Osteoblast (primary cell): Measurements from ENCODE around the gene SFRP2. TPM values are rescaled to one million over a fixed set of nuclear protein-coding genes. Genes with fewer than 3 reads are reported as not detected.
A peak's percentile ranks its signal among the peaks of the same experiment; 100 is the strongest.

Experiments used
- DNase-seq: peaks from one replicate; pipeline ENCODE4 v3.0.0; 2011; ENCODE audit warnings: low spot score, mixed read lengths; ENCODE audit not compliant: insufficient read length; ENCODE audit errors: missing footprints
- H2AFZ ChIP-seq: 2 replicates; pipeline ENCODE4 v1.6.0; 2011; ENCODE audit warnings: mild to moderate bottlenecking, low read length
- H3K27ac ChIP-seq: 2 replicates; pipeline ENCODE4 v1.5.1; 2011; ENCODE audit warnings: mild to moderate bottlenecking, low read depth, low read length, moderate library complexity
- H3K27me3 ChIP-seq: 2 replicates; pipeline ENCODE4 v1.6.0; 2012; ENCODE audit warnings: mild to moderate bottlenecking, control low read depth, inconsistent platforms, low read length, moderate library complexity; ENCODE audit not compliant: insufficient read depth
- H3K36me3 ChIP-seq: 2 replicates; pipeline ENCODE4 v1.5.1; 2011; ENCODE audit warnings: mild to moderate bottlenecking, low read length, control low read depth, moderate library complexity; ENCODE audit not compliant: insufficient read depth
- H3K4me1 ChIP-seq: 2 replicates; pipeline ENCODE4 v1.5.1; 2011; ENCODE audit warnings: mild to moderate bottlenecking, low read length, control low read depth, moderate library complexity; ENCODE audit not compliant: insufficient read depth
- H3K4me2 ChIP-seq: 2 replicates; pipeline ENCODE4 v1.6.0; 2011; ENCODE audit warnings: mild to moderate bottlenecking, low read length; ENCODE audit not compliant: insufficient read depth
- H3K4me3 ChIP-seq: fragments of 200-600 bp; sonication (generic); 3 replicates; pipeline ENCODE4 v1.5.1; 2012; ENCODE audit warnings: mild to moderate bottlenecking, low read length, inconsistent platforms; ENCODE audit not compliant: insufficient read depth
- H3K79me2 ChIP-seq: 2 replicates; pipeline ENCODE4 v1.6.0; 2012; ENCODE audit warnings: mild to moderate bottlenecking, low read length, control low read depth, inconsistent platforms; ENCODE audit not compliant: insufficient read depth
- H3K9me3 ChIP-seq: 2 replicates; pipeline ENCODE4 v1.5.1; 2011; ENCODE audit warnings: low read depth, low read length, control low read depth
- H4K20me1 ChIP-seq: 2 replicates; pipeline ENCODE4 v1.6.0; 2012; ENCODE audit warnings: mild to moderate bottlenecking, low read length, control low read depth; ENCODE audit not compliant: insufficient read depth
- total RNA-seq: library from RNA; depleted of rRNA; stranded (reverse); fragments of >200 nt; gene quantifications from 2 replicates; pipeline ENCODE4 v1.2.3, GENCODE V29; 2012
- TF ChIP-seq, protein P1 (sequence below): IDR thresholded peaks from 2 replicates; pipeline ENCODE4 v1.5.1; 2011; ENCODE audit warnings: mild to moderate bottlenecking, low read depth, low read length, moderate library complexity; ENCODE audit errors: extremely low read depth

SFRP2 gene, protein sequence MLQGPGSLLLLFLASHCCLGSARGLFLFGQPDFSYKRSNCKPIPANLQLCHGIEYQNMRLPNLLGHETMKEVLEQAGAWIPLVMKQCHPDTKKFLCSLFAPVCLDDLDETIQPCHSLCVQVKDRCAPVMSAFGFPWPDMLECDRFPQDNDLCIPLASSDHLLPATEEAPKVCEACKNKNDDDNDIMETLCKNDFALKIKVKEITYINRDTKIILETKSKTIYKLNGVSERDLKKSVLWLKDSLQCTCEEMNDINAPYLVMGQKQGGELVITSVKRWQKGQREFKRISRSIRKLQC
- 0.29 TPM in 1 of 2 replicates, not detected in the other for total RNA-seq

DNA sequence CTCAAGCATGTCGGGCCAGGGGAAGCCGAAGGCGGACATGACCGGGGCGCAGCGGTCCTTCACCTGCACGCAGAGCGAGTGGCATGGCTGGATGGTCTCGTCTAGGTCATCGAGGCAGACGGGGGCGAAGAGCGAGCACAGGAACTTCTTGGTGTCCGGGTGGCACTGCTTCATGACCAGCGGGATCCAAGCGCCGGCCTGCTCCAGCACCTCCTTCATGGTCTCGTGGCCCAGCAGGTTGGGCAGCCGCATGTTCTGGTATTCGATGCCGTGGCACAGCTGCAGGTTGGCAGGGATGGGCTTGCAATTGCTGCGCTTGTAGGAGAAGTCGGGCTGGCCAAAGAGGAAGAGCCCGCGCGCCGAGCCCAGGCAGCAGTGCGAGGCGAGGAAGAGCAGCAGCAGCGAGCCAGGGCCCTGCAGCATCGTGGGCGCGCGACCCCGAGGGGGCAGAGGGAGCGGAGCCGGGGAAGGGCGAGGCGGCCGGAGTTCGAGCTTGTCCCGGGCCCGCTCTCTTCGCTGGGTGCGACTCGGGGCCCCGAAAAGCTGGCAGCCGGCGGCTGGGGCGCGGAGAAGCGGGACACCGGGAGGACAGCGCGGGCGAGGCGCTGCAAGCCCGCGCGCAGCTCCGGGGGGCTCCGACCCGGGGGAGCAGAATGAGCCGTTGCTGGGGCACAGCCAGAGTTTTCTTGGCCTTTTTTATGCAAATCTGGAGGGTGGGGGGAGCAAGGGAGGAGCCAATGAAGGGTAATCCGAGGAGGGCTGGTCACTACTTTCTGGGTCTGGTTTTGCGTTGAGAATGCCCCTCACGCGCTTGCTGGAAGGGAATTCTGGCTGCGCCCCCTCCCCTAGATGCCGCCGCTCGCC lies at the start of gene SFRP2:
SFRP2 (minus strand) TSS at position 671 of the 864 bp plus-strand sequence; CDS start at position 423, 248 bp downstream.
- no peaks in the 10 kb centered on the region for H3K4me1 ChIP-seq
- no peak within 1 kb of the TSS for H3K4me3 ChIP-seq
- TF ChIP-seq, protein P1, sequence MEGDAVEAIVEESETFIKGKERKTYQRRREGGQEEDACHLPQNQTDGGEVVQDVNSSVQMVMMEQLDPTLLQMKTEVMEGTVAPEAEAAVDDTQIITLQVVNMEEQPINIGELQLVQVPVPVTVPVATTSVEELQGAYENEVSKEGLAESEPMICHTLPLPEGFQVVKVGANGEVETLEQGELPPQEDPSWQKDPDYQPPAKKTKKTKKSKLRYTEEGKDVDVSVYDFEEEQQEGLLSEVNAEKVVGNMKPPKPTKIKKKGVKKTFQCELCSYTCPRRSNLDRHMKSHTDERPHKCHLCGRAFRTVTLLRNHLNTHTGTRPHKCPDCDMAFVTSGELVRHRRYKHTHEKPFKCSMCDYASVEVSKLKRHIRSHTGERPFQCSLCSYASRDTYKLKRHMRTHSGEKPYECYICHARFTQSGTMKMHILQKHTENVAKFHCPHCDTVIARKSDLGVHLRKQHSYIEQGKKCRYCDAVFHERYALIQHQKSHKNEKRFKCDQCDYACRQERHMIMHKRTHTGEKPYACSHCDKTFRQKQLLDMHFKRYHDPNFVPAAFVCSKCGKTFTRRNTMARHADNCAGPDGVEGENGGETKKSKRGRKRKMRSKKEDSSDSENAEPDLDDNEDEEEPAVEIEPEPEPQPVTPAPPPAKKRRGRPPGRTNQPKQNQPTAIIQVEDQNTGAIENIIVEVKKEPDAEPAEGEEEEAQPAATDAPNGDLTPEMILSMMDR: no peak
- DNase-seq: peak; percentile 69
- no peak within 1 kb of the TSS for H3K4me2 ChIP-seq
- H3K79me2 ChIP-seq: no peaks in the 10 kb centered on the region
- no peaks in the 10 kb centered on the region for H3K36me3 ChIP-seq
- no peak within 1 kb of the TSS for H2AFZ ChIP-seq
- no peaks in the 10 kb centered on the region for H3K9me3 ChIP-seq
- no peak within 1 kb of the TSS for H3K27ac ChIP-seq
- peaks cover 53% of the 10 kb centered on the region for H3K27me3 ChIP-seq
- H4K20me1 ChIP-seq: no peaks in the 10 kb centered on the region

DNA sequence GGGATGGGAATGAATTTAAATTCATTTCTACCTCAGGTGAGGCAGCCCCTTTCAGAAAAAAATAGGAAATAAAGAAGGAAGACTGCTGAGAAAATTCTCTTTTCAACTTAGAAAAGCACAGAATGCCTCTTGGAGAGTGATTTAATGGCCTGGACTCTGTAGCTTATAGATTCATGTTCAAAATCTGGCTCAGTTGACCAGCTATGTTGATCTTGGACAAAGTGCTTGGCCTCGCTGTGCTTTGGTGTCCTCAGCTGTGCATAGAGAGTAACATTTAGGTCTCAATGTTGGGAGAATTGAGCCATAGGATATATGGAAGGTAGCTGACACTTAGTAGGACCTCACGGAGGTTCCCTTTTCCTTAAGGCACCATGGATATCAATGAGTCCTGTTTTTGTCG lies 49.7 kb upstream of the SFRP2 start:
- no peak overlapping the region for H3K4me3 ChIP-seq
- no peak overlapping the region for H3K27ac ChIP-seq
- no peaks in the 10 kb centered on the region for H3K79me2 ChIP-seq
- no peaks in the 10 kb centered on the region for H3K27me3 ChIP-seq
- H3K4me1 ChIP-seq: no peaks in the 10 kb centered on the region
- DNase-seq: no peak
- TF ChIP-seq, protein P1: no peak
- no peaks in the 10 kb centered on the region for H4K20me1 ChIP-seq
- H3K36me3 ChIP-seq: no peaks in the 10 kb centered on the region
- no peak overlapping the region for H3K4me2 ChIP-seq
- H2AFZ ChIP-seq: no peak overlapping the region
- H3K9me3 ChIP-seq: no peaks in the 10 kb centered on the region

DNA sequence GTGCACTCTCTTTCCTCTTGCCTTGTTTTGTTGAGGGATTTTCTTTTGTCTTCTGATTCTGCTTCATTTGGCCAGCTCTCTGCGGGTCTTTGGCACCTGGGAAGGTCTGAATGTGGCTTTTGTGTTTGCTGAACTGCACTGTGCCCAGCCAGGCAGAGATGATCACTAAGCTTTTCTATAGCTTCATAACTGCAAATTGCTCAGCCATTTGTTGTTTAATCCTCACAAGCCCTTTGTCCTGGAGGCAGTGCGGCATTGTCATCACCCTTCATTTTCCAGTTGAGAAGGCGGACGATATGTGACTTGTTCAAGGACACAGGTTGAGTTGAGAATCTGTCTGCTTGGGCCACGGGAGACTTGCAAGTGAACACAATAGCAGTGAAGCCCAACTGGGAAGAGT lies 46.0 kb upstream of the SFRP2 start:
- Histone ChIP-seq H3K27me3 (no peaks in the 10 kb centered on the region), H3K4me1 (no peaks in the 10 kb centered on the region), H3K27ac (no peak overlapping the region), H3K36me3 (no peaks in the 10 kb centered on the region), H3K4me2 (no peak overlapping the region), H3K79me2 (no peaks in the 10 kb centered on the region), H4K20me1 (no peaks in the 10 kb centered on the region), H3K4me3 (no peak overlapping the region), H2AFZ (no peak overlapping the region), H3K9me3 (no peaks in the 10 kb centered on the region)
- TF ChIP-seq, protein P1: no peak
- DNase-seq: no peak

DNA sequence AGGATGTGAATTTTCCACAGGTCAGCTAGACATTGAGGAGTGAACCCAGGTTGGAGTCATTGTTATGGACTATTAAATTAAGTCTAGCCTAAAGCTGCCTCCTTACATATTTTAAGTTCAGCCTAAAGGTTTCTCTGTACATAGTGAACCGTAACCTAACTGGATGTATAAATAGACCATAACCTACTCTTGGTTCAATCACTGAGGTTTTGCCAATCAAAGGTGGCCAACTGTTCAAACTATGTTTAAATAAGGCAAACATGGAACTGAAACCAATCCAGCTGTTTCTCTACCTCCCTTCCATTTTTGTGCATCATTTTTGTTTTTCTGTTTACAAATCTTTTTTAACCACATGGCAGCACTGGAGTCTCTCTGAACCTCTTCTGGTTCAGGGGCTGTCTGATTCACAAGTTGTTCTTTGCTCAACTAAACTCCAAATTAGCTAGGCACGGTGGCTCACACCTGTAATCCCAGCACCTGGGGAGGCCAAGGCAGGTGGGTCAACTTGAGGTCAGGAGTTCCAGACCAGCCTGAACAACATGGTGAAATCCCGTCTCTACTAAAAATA lies 43.9 kb upstream of the SFRP2 start:
- Histone ChIP-seq H3K4me2 (no peak overlapping the region), H3K4me3 (no peak overlapping the region), H3K4me1 (no peaks in the 10 kb centered on the region), H3K9me3 (no peaks in the 10 kb centered on the region), H3K27ac (no peak overlapping the region), H3K79me2 (no peaks in the 10 kb centered on the region), H4K20me1 (no peaks in the 10 kb centered on the region), H3K36me3 (no peaks in the 10 kb centered on the region), H2AFZ (no peak overlapping the region), H3K27me3 (no peaks in the 10 kb centered on the region)
- DNase-seq: no peak
- TF ChIP-seq, protein P1: no peak
